Glutamatergic neuron (in vitro differentiated cells): ENCODE data around the gene YPEL4. TPM values are rescaled to one million over a fixed set of nuclear protein-coding genes. Genes with fewer than 3 reads are reported as not detected.

Source experiments
- DNase-seq: peaks from one replicate; pipeline ENCODE4 v3.0.0; 2022
- H3K27ac Mint-ChIP-seq: one replicate; pipeline ENCODE4 v1.8.0; 2020; ENCODE audit warnings: mild to moderate bottlenecking, mixed read lengths, inconsistent platforms; ENCODE audit not compliant: unreplicated experiment
- H3K27me3 Mint-ChIP-seq: one replicate; pipeline ENCODE4 v1.8.0; 2020; ENCODE audit warnings: mild to moderate bottlenecking, moderate library complexity, mixed read lengths, inconsistent platforms; ENCODE audit not compliant: unreplicated experiment
- H3K36me3 Mint-ChIP-seq: one replicate; pipeline ENCODE4 v1.8.0; 2020; ENCODE audit warnings: mild to moderate bottlenecking, mixed read lengths, inconsistent platforms; ENCODE audit not compliant: unreplicated experiment
- H3K4me1 Mint-ChIP-seq: one replicate; pipeline ENCODE4 v1.8.0; 2020; ENCODE audit warnings: mild to moderate bottlenecking, low read depth, mixed read lengths, inconsistent platforms; ENCODE audit not compliant: unreplicated experiment
- H3K4me3 Mint-ChIP-seq: one replicate; pipeline ENCODE4 v1.8.0; 2020; ENCODE audit warnings: mild to moderate bottlenecking, mixed read lengths, inconsistent platforms; ENCODE audit not compliant: unreplicated experiment
- H3K9me3 Mint-ChIP-seq: one replicate; pipeline ENCODE4 v1.8.0; 2020; ENCODE audit warnings: mild to moderate bottlenecking, moderate library complexity, mixed read lengths, inconsistent platforms; ENCODE audit not compliant: unreplicated experiment
- total RNA-seq: library from RNA; stranded (reverse); fragmentation: NEBNext Ultra II Directional; extraction: Animal tissue kit (Norgen Biotek cat#: 25700); gene quantifications from one replicate; pipeline ENCODE4 v1.2.1, GENCODE V29; 2021; ENCODE audit not compliant: unreplicated experiment
- TF ChIP-seq, protein P1 (sequence below): fragments of 200-600 bp; sonication (generic); IDR thresholded peaks from one replicate; pipeline ENCODE4 v1.5.0; 2021; ENCODE audit not compliant: partially characterized antibody, unreplicated experiment

Gene YPEL4
- total RNA-seq, 1 donor from 2014 or later = 16.9 TPM

- DNase-seq = no peak
- no peak overlapping the region for H3K27ac Mint-ChIP-seq
- peaks cover 14% of the 10 kb centered on the region for H3K4me1 Mint-ChIP-seq
These were observed 45.2 kb downstream of the YPEL4 start for GRCh38 chr11:57604296-57605027.

DNA sequence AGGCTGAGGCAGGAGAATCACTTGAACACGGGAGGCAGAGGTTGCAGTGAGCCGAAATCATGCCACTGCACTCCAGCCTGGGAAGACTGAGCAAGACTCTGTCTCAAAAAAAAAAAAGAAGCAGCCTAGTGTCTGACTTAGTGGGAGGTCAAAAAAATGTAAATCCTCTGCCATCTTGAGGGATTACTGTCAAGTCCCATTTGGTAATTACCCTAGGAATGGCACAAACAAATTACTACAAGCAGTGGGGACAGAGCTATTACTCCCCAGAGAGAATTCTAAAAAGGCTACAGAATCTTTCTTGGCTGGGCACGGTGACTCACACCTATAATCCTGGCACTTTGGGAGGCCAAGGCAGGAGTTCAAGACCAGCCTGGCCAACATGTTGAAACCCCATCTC is 48.4 kb downstream of the YPEL4 start:
- H3K36me3 Mint-ChIP-seq = no peaks in the 10 kb centered on the region
- H3K9me3 Mint-ChIP-seq = peaks cover 17% of the 10 kb centered on the region
- no peak overlapping the region for H3K27ac Mint-ChIP-seq
- TF ChIP-seq, protein P1, sequence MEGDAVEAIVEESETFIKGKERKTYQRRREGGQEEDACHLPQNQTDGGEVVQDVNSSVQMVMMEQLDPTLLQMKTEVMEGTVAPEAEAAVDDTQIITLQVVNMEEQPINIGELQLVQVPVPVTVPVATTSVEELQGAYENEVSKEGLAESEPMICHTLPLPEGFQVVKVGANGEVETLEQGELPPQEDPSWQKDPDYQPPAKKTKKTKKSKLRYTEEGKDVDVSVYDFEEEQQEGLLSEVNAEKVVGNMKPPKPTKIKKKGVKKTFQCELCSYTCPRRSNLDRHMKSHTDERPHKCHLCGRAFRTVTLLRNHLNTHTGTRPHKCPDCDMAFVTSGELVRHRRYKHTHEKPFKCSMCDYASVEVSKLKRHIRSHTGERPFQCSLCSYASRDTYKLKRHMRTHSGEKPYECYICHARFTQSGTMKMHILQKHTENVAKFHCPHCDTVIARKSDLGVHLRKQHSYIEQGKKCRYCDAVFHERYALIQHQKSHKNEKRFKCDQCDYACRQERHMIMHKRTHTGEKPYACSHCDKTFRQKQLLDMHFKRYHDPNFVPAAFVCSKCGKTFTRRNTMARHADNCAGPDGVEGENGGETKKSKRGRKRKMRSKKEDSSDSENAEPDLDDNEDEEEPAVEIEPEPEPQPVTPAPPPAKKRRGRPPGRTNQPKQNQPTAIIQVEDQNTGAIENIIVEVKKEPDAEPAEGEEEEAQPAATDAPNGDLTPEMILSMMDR = no peak
- DNase-seq = no peak
- H3K4me3 Mint-ChIP-seq = peak overlapping the region; percentile 25
- H3K4me1 Mint-ChIP-seq = peaks cover 32% of the 10 kb centered on the region
- peaks cover 9% of the 10 kb centered on the region for H3K27me3 Mint-ChIP-seq

More at GRCh38 chr11:57604296-57605027, 45.2 kb downstream of the YPEL4 start:
- TF ChIP-seq, protein P1 = no peak
- Mint-ChIP-seq H3K9me3 (peaks cover 3% of the 10 kb centered on the region), H3K36me3 (no peaks in the 10 kb centered on the region), H3K27me3 (no peaks in the 10 kb centered on the region), H3K4me3 (no peak overlapping the region)

DNA sequence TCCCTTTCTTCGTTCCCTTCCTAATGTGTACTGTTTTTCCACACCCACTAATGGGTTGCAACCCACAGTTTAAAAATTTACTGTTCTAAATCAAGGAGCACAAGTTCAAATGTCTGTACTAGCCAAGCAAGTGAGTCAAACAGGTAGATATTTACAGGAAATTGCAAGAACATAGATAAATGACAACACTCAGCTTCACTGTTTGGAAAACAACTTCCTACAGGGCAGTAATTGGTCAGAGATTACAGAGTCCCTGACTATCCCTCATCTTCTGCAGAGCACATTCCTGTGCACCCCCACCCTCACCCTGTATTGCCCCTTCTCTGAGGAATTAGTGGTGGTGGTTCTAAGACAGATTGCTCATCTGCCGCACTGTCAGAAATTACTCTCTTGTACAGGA is 50.3 kb downstream of the YPEL4 start:
- peaks cover 43% of the 10 kb centered on the region for H3K4me1 Mint-ChIP-seq
- no peak for DNase-seq
- H3K9me3 Mint-ChIP-seq = peaks cover 17% of the 10 kb centered on the region
- peaks cover 12% of the 10 kb centered on the region for H3K27me3 Mint-ChIP-seq
- peak overlapping the region; percentile 94 for H3K4me3 Mint-ChIP-seq
- H3K27ac Mint-ChIP-seq = peak overlapping the region; percentile 99
- no peaks in the 10 kb centered on the region for H3K36me3 Mint-ChIP-seq
- TF ChIP-seq, protein P1 = no peak

GRCh38 chr11:57598831-57599155 is 50.9 kb downstream of the YPEL4 start:
- H3K4me1 Mint-ChIP-seq = peaks cover 46% of the 10 kb centered on the region
- peaks cover 12% of the 10 kb centered on the region for H3K27me3 Mint-ChIP-seq
- no peaks in the 10 kb centered on the region for H3K36me3 Mint-ChIP-seq
- H3K27ac Mint-ChIP-seq = peak overlapping the region; percentile 99
- peak overlapping the region; percentile 94 for H3K4me3 Mint-ChIP-seq
- peaks cover 17% of the 10 kb centered on the region for H3K9me3 Mint-ChIP-seq
- DNase-seq = no peak
- TF ChIP-seq, protein P1 = no peak
